ENCODE measurements around the gene CHST3. TPM values are rescaled to one million over a fixed set of nuclear protein-coding genes. Genes with fewer than 3 reads are reported as not detected.
"Not testable (repeated sequence)": the region's sequence is repeated elsewhere in the genome, so short reads cannot be mapped to it uniquely, and the experiment has no call there.

Gene CHST3, protein sequence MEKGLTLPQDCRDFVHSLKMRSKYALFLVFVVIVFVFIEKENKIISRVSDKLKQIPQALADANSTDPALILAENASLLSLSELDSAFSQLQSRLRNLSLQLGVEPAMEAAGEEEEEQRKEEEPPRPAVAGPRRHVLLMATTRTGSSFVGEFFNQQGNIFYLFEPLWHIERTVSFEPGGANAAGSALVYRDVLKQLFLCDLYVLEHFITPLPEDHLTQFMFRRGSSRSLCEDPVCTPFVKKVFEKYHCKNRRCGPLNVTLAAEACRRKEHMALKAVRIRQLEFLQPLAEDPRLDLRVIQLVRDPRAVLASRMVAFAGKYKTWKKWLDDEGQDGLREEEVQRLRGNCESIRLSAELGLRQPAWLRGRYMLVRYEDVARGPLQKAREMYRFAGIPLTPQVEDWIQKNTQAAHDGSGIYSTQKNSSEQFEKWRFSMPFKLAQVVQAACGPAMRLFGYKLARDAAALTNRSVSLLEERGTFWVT
- total RNA-seq, result under 1 TPM; 0.21 TPM

- POLR2A ChIA-PET, result interaction anchor here (1.0 kb wide), 1 partner anchor 259 kb away, joined by 4 read pairs; no protein-coding TSS in a partner anchor
- CTCF ChIA-PET, result no interaction called here
Observed at GRCh38 chr10:71964098-71964742, at the start of gene CHST3. CHST3 (plus strand) TSS chr10:71964395; CDS start chr10:72005843, 41,448 bp downstream.

- POLR2A ChIA-PET, result no interaction called here
- CTCF ChIA-PET, result interaction anchor here (0.6 kb wide), 1 partner anchor 1591 kb away, joined by 3 read pairs; no protein-coding TSS in a partner anchor
Observed at GRCh38 chr10:71916827-71917226, 47.4 kb upstream of the CHST3 start.

DNA sequence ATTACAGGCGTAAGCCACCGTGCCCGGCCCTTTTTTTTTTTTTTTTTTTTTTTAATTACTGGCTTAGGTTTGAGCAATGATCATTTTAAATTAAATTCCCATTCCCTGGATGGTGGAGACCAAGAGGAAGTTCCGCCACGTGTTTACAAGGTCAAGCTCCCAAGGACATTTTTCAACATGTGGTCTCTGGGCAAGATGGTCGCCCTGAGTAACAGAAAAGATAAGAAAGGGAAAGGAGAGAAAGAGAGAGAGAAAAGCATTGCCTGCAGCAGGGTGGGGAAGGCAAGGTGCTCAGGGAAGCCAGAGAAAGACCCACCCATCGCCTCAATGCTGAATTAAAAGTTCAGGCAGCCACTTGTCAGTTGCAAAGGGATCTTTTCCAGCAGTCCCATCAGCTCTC is 45.2 kb upstream of the CHST3 start:
- CTCF ChIA-PET, result interaction anchor here (0.7 kb wide), 1 partner anchor 51 kb away, joined by 6 read pairs; no protein-coding TSS in a partner anchor

GRCh38 chr10:71919956-71920539 is 44.1 kb upstream of the CHST3 start:
- POLR2A ChIA-PET, CTCF ChIA-PET: not testable (repeated sequence)

More for the DNA sequence above, 45.2 kb upstream of the CHST3 start:
- POLR2A ChIA-PET, result no interaction called here

GRCh38 chr10:71920540-71921323 is 43.5 kb upstream of the CHST3 start:
- POLR2A ChIA-PET, result no interaction called here

GRCh38 chr10:71921324-71922027 is 42.7 kb upstream of the CHST3 start:
- POLR2A ChIA-PET, result no interaction called here
- CTCF ChIA-PET, result no interaction called here

More at GRCh38 chr10:71920540-71921323, 43.5 kb upstream of the CHST3 start:
- CTCF ChIA-PET, result no interaction called here

DNA sequence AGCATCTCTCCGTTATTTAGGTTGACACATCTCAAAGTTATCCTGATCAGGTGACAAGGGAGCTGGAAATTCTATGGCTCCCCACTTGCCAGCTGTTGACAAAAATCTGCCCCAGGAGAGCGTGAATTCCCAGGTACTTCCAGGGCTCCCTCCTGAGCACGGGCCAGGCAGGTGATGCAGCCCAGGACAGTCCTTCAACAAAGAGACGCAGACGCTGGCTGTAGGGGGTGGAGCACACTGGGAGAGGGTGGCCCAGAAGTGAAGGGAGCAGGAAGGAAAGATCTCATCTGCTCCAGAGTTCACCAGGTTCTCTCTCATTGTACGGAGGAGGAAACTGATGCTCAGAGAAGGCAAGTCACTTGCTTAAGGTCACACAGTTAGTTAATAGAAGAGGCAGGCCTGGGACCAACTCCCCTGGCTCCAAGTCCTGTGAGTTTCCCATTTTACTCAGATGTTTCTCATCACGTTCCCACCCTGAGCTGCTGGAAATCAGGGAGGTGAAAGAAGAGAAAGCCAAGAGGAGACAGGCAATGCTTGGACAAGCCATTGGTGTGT is 41.0 kb upstream of the CHST3 start:
- CTCF ChIA-PET, result interaction anchor here (0.6 to 1.4 kb wide), 2 partner anchors 20 to 299 kb away, joined by 3 read pairs; no protein-coding TSS in a partner anchor

GRCh38 chr10:71924771-71925170 is 39.4 kb upstream of the CHST3 start:
- ChIA-PET POLR2A (no interaction called here), CTCF (no interaction called here)

More for the DNA sequence above, 41.0 kb upstream of the CHST3 start:
- POLR2A ChIA-PET, result no interaction called here

GRCh38 chr10:71927159-71927558 is 37.0 kb upstream of the CHST3 start:
- CTCF ChIA-PET, result interaction anchor here (2.0 kb wide), 1 partner anchor 31 kb away, joined by 4 read pairs; no protein-coding TSS in a partner anchor
- POLR2A ChIA-PET, result interaction anchor here (0.7 kb wide), 1 partner anchor 88 kb away, joined by 3 read pairs; no protein-coding TSS in a partner anchor

DNA sequence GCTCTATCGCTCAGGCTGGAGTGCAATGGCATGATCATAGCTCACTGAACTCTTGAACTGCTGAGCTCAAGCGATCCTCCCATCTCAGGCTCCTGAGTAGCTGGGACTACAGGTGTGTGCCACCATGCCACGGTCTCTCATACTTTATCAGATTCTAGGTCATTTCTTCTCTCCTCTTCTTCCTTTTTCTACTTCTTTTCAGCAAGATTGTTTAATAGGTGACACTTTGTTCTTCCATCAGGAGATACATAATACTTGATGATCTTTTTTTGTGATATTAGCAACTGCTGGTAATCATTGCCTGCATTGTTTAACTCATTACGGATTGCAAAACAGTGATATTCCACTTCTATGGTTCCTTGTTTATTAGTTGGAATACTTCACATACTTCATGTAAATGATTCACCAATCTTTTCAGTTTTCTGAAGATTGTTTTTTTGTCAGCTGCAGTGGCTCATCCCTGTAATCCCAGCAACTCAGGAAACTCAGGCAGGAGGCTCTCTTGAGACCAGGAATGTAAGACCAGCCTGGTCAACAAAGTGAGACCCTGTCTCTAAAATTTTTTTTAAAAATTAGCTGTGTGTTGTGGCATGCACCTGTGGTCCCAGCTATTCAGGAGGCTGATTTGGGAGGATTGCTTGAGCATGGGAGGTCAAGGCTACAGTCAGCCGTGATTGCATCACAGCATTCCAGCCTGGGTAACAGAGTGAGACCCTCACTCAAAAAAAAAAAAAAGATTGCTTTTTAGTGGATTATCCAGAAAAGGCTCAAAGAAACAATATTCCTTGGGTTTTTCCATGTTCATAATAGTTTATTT is 36.2 kb upstream of the CHST3 start:
- CTCF ChIA-PET, result interaction anchor here (0.6 to 2.0 kb wide), 2 partner anchors 32 to 802 kb away, joined by 3 to 4 read pairs; no protein-coding TSS in a partner anchor

GRCh38 chr10:71931295-71931694 is 32.9 kb upstream of the CHST3 start:
- ChIA-PET POLR2A (no interaction called here), CTCF (no interaction called here)

More for the DNA sequence above, 36.2 kb upstream of the CHST3 start:
- POLR2A ChIA-PET, result no interaction called here

GRCh38 chr10:71933651-71934050 is 30.5 kb upstream of the CHST3 start:
- ChIA-PET POLR2A (no interaction called here), CTCF (interaction anchor here (1.2 kb wide), 1 partner anchor 37 kb away, joined by 4 read pairs; no protein-coding TSS in a partner anchor)

GRCh38 chr10:71938211-71938610 is 26.0 kb upstream of the CHST3 start:
- CTCF ChIA-PET, result no interaction called here

DNA sequence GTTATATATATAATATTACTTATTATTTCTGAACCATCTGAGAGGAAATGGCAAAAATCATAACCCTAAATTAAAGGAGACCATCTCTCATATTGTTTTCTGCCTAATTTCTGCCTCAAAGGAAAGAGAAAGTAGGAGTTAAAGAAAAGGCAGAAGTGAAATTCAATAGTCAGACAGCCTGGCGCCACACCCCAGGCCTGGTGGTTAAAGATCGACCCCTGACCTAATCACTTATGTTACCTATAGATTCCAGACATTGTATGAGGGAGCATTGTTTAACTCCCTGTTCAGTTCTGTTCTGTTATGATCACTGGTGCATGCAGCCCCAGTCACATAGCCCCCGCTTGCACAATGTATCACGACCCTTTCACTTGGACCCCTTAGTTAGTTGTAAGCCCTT is 24.9 kb upstream of the CHST3 start:
- CTCF ChIA-PET, result no interaction called here
- POLR2A ChIA-PET, result no interaction called here

More at GRCh38 chr10:71938211-71938610, 26.0 kb upstream of the CHST3 start:
- POLR2A ChIA-PET, result no interaction called here

DNA sequence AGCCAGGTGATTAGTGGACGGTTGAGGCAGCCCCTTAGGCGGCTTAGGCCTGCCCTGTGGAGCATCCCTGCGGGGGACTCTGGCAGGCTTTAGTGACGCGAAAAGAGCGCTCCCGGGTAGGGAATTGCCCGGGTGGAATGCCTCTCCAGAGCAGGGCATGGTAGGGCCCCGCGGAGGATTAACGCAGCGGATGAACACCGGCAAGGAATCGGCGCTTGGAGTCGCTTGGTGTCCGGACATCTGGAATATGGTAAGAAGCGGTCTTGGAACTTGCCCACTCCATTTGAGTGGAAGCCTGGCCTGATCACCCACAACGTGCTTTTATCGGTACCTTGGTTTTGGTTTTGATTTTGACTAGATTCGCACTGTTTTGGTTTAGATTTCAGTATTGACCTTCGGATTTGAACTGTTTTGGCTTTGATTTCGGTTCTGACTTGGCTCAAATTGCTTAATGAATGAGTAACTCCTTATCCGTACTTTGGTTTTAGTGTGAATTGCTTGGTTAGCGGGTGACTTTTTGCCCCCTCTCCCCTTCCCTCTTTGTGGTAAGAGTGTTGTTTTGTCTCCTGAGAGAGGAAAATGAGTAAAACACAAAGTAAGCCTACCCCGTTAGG is 24.2 kb upstream of the CHST3 start:
- POLR2A ChIA-PET, result no interaction called here
- CTCF ChIA-PET, result no interaction called here

GRCh38 chr10:71940752-71941151 is 23.4 kb upstream of the CHST3 start:
- ChIA-PET CTCF (no interaction called here), POLR2A (no interaction called here)

- ChIA-PET POLR2A (no interaction called here), CTCF (no interaction called here)
Observed at GRCh38 chr10:71941318-71941717, 22.9 kb upstream of the CHST3 start.

Measured in activated CD8-positive, alpha-beta memory T cell treated with anti-CD3 and anti-CD28 coated beads for 36 hours (primary cell).